ENCODE data around the gene CREBRF.

DNA sequence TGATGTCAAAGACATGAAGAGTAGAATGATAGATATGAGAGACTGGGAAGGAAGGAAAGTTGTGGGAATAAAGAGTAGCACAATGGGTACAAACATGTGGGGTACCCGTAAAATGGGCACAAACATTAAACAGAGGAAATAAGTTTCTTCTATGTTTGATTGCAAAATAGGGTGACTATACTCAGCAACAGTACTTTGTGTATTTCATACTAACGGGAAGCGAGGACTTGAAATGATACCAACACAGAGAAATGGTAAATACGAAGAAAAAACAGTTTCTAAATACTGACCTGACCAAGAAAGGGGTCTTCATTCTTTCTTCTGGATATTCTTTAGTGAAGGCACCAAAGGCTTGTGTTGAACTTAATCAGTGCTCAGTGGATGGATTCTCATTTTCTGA, 41.5 kb upstream of the CREBRF start:
- TF ChIP-seq POLR2A (IDR thresholded peaks at IDR 0.05) (no peak), POLR2AphosphoS5 (IDR thresholded peaks at IDR 0.05) (no peak)
- TF ChIP-seq, protein P1, sequence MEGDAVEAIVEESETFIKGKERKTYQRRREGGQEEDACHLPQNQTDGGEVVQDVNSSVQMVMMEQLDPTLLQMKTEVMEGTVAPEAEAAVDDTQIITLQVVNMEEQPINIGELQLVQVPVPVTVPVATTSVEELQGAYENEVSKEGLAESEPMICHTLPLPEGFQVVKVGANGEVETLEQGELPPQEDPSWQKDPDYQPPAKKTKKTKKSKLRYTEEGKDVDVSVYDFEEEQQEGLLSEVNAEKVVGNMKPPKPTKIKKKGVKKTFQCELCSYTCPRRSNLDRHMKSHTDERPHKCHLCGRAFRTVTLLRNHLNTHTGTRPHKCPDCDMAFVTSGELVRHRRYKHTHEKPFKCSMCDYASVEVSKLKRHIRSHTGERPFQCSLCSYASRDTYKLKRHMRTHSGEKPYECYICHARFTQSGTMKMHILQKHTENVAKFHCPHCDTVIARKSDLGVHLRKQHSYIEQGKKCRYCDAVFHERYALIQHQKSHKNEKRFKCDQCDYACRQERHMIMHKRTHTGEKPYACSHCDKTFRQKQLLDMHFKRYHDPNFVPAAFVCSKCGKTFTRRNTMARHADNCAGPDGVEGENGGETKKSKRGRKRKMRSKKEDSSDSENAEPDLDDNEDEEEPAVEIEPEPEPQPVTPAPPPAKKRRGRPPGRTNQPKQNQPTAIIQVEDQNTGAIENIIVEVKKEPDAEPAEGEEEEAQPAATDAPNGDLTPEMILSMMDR (IDR thresholded peaks at IDR 0.05): no peak

Data from breast epithelium (tissue), 3 donors.